Keratinocyte (primary cell): ENCODE measurements around the gene ROR1. TPM values are rescaled to one million over a fixed set of nuclear protein-coding genes. Genes with fewer than 3 reads are reported as not detected.

Source experiments
- DNase-seq: peaks from one replicate; pipeline ENCODE4 v3.0.0-alpha.2; 2011; ENCODE audit warnings: low read depth, missing footprints, low spot score
- FAIRE-seq: peaks from 2 replicates; lab custom pipeline; 2011; peaks lifted over from hg19 to GRCh38; lab: Jason Lieb, UNC
- H2AFZ ChIP-seq: 2 replicates; pipeline ENCODE4 v1.6.0; 2012; ENCODE audit warnings: low read length, control low read depth, inconsistent platforms; ENCODE audit not compliant: control insufficient read depth
- H3K27ac ChIP-seq: 2 replicates; pipeline ENCODE4 v1.5.1; 2011; ENCODE audit warnings: low read length; ENCODE audit not compliant: control insufficient read depth, insufficient read depth
- H3K27me3 ChIP-seq: 3 replicates; pipeline ENCODE4 v1.6.0; 2011; ENCODE audit warnings: low read length; ENCODE audit not compliant: control insufficient read depth, insufficient read depth; ENCODE audit errors: extremely low read depth
- H3K36me3 ChIP-seq, 2 experiments: 2 replicates in 1 of 2; 3 replicates in 1 of 2; pipeline ENCODE4 v1.5.1; 2011; ENCODE audit warnings: low read length in 2 of 2, mild to moderate bottlenecking in 1 of 2; ENCODE audit not compliant: control insufficient read depth in 2 of 2, insufficient read depth in 2 of 2; ENCODE audit errors: extremely low read depth in 1 of 2
- H3K4me1 ChIP-seq: 3 replicates; pipeline ENCODE4 v1.5.1; 2011; ENCODE audit warnings: low read length; ENCODE audit not compliant: control insufficient read depth, insufficient read depth; ENCODE audit errors: extremely low read depth
- H3K4me2 ChIP-seq: 3 replicates; pipeline ENCODE4 v1.6.0; 2011; ENCODE audit warnings: low read depth, low read length; ENCODE audit not compliant: control insufficient read depth, insufficient read depth; ENCODE audit errors: extremely low read depth
- H3K4me3 ChIP-seq, 3 experiments: fragments of 200-600 bp in 1 of 3; sonication (generic) in 1 of 3; 2 replicates in 2 of 3; 3 replicates in 1 of 3; pipeline ENCODE4 v1.5.1; 2011 to 2016; ENCODE audit warnings: low read length in 3 of 3, mild to moderate bottlenecking in 3 of 3, control low read depth in 2 of 3, inconsistent platforms in 1 of 3, low read depth in 1 of 3, mixed read lengths in 1 of 3, mixed run types in 1 of 3, moderate library complexity in 1 of 3; ENCODE audit not compliant: control insufficient read depth in 2 of 3, insufficient read depth in 2 of 3; ENCODE audit errors: extremely low read depth in 1 of 3
- H3K79me2 ChIP-seq: 2 replicates; pipeline ENCODE4 v1.6.0; 2012; ENCODE audit warnings: low read length; ENCODE audit not compliant: control insufficient read depth, insufficient read depth
- H3K9ac ChIP-seq: 3 replicates; pipeline ENCODE4 v1.6.0; 2011; ENCODE audit warnings: low read length; ENCODE audit not compliant: control insufficient read depth, insufficient read depth; ENCODE audit errors: extremely low read depth
- H3K9me1 ChIP-seq: 3 replicates; pipeline ENCODE4 v1.6.0; 2011; ENCODE audit warnings: low read length; ENCODE audit not compliant: control insufficient read depth, insufficient read depth; ENCODE audit errors: extremely low read depth
- H3K9me3 ChIP-seq: 2 replicates; pipeline ENCODE4 v1.5.1; 2012; ENCODE audit warnings: low read depth, low read length; ENCODE audit not compliant: control insufficient read depth
- H4K20me1 ChIP-seq: 3 replicates; pipeline ENCODE4 v1.6.0; 2011; ENCODE audit warnings: low read length; ENCODE audit not compliant: control insufficient read depth, insufficient read depth; ENCODE audit errors: extremely low read depth
- CTCF ChIP-seq, 3 experiments: IDR thresholded peaks in 1 of 3; conservative IDR thresholded peaks in 1 of 3; optimal IDR thresholded peaks in 1 of 3; 2 replicates in 2 of 3; 3 replicates in 1 of 3; pipeline versions ENCODE3 to v1.5.1; 2011; ENCODE audit warnings: low read length in 3 of 3, mild to moderate bottlenecking in 3 of 3, moderate library complexity in 2 of 3, control low read depth in 1 of 3, inconsistent platforms in 1 of 3; ENCODE audit not compliant: insufficient read depth in 2 of 3; ENCODE audit errors: extremely low read depth in 1 of 3
- EZH2 ChIP-seq: IDR thresholded peaks from one replicate; pipeline ENCODE4 v1.6.1; 2012; ENCODE audit warnings: inconsistent platforms, mild to moderate bottlenecking, low read length, moderate library complexity
- dilution Hi-C: fragments of 300-500 bp; cut with MboI; formaldehyde crosslinking; loops from one replicate; pipeline ENCODE4 v1.7.0; 2020; ENCODE audit warnings: low sequenced_read_pairs; ENCODE audit not compliant: extremely low pct_ligation_motif_present
- polyA plus RNA-seq, 5 experiments: library from polyadenylated mRNA; depleted of rRNA in 3 of 5; stranded (reverse) in 3 of 5; stranded (forward) in 1 of 5; unstranded in 1 of 5; fragments of >200 nt; gene quantifications; 1 replicate in 1 of 5; 2 replicates in 3 of 5; 3 replicates in 1 of 5; pipeline versions ENCODE4 v1.2.1 to v1.2.3, GENCODE V29; 2011 to 2012; ENCODE audit warnings: missing spikeins in 2 of 5, low read depth in 1 of 5, low replicate concordance in 1 of 5

ROR1 gene
- polyA plus RNA-seq, 1 donor (not counting 4 experiments of a cell fraction or from before 2014, with no cell fraction given), result 9.2 TPM

DNA sequence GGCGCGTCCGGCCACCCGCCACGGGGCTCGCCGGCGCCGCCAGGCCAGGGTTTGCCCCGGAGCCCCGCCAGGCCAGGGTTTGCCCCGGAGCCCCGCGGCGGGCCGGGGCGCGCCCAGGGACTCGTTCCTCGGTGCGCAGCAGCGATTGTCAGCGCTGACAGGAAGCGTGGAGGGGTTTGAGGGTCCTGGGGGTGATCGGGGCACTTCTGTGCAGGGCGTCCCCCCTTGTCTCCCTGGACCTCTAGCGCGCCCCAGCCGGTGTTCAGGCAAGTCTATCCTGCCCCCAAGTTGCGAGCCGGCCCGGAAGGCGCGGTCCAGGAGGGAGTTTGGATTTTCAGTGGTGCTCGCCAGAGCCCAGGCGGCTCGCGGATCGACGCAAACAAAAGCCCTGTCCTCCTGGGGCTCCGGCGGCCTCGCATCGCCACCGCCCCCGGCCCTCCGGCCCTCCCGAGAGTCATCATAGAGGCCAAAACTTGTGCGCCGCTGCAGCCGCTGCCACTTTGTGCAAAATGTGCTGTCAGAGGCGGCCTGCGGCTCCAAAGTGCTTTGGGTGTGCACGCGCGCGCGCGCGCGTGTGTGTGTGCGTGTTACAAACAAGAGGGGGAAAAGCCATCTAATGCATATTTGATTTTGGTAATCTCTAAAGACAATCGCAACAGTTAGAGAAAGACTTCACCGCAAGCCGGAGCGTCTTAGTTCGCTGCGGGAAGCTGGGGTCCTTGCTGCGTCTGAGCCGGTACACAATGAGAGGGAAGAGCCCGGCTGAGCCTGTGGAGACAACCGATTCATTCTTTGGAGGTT, 1.0 kb downstream of the ROR1 start:
- H3K27ac ChIP-seq, result no peak overlapping the region
- no peaks in the 10 kb centered on the region for H3K9me3 ChIP-seq
- no peak for DNase-seq
- peak overlapping the region; percentile 84 for H2AFZ ChIP-seq
- no peaks in the 10 kb centered on the region for H4K20me1 ChIP-seq
- dilution Hi-C loops, result no loop called here
- H3K4me2 ChIP-seq, result peak overlapping the region; percentile 80
- H3K9ac ChIP-seq, result peak overlapping the region; percentile 63
- no peaks in the 10 kb centered on the region for H3K36me3 ChIP-seq
- peak overlapping the region; percentile 78 to 82 (median 80) for H3K4me3 ChIP-seq
- peaks cover 7% of the 10 kb centered on the region for H3K79me2 ChIP-seq
- H3K4me1 ChIP-seq, result peaks cover 21% of the 10 kb centered on the region
- no peaks in the 10 kb centered on the region for H3K27me3 ChIP-seq
- H3K9me1 ChIP-seq, result no peaks in the 10 kb centered on the region
- peak; percentile 5 for FAIRE-seq
- TF ChIP-seq EZH2, result no peak
- no peak for TF ChIP-seq CTCF (optimal IDR thresholded peaks at IDR 0.05 in 1 of 3, IDR thresholded peaks at IDR 0.05 in 1 of 3, conservative IDR thresholded peaks at IDR 0.05 in 1 of 3; ENCODE audit: extremely low read depth in 1 of 3, insufficient read depth in 2 of 3, low read length in 3 of 3)

GRCh38 chr1:63775418-63776127, 1.8 kb downstream of the ROR1 start:
- Histone ChIP-seq H3K9me3 (no peaks in the 10 kb centered on the region), H3K27ac (no peak overlapping the region), H3K36me3 (no peaks in the 10 kb centered on the region), H2AFZ (peak overlapping the region; percentile 84), H3K9ac (peak overlapping the region; percentile 63), H3K27me3 (no peaks in the 10 kb centered on the region), H3K9me1 (no peaks in the 10 kb centered on the region), H3K4me3 (peak overlapping the region; percentile 78 to 82 (median 80)), H3K4me2 (peak overlapping the region; percentile 80), H3K4me1 (peaks cover 21% of the 10 kb centered on the region), H3K79me2 (peaks cover 7% of the 10 kb centered on the region), H4K20me1 (no peaks in the 10 kb centered on the region)
- TF ChIP-seq CTCF (optimal IDR thresholded peaks at IDR 0.05 in 1 of 3, IDR thresholded peaks at IDR 0.05 in 1 of 3, conservative IDR thresholded peaks at IDR 0.05 in 1 of 3; ENCODE audit: extremely low read depth in 1 of 3, insufficient read depth in 2 of 3, low read length in 3 of 3) (no peak), EZH2 (no peak)
- FAIRE-seq (peak; percentile 79), DNase-seq (no peak)
- dilution Hi-C loops, result no loop called here
